DMS79 (cell line): ENCODE results near the gene BOLL.
"Not testable (repeated sequence)": the region's sequence is repeated elsewhere in the genome, so short reads cannot be mapped to it uniquely, and the experiment has no call there.

ENCODE experiments used
- DNase-seq: peaks from one replicate; lab custom pipeline; 2025; lab: John Stamatoyannopoulos, UW

BOLL gene

GRCh38 chr2:197706839-197707207 is 78.3 kb downstream of the BOLL start:
- no peak for DNase-seq

DNA sequence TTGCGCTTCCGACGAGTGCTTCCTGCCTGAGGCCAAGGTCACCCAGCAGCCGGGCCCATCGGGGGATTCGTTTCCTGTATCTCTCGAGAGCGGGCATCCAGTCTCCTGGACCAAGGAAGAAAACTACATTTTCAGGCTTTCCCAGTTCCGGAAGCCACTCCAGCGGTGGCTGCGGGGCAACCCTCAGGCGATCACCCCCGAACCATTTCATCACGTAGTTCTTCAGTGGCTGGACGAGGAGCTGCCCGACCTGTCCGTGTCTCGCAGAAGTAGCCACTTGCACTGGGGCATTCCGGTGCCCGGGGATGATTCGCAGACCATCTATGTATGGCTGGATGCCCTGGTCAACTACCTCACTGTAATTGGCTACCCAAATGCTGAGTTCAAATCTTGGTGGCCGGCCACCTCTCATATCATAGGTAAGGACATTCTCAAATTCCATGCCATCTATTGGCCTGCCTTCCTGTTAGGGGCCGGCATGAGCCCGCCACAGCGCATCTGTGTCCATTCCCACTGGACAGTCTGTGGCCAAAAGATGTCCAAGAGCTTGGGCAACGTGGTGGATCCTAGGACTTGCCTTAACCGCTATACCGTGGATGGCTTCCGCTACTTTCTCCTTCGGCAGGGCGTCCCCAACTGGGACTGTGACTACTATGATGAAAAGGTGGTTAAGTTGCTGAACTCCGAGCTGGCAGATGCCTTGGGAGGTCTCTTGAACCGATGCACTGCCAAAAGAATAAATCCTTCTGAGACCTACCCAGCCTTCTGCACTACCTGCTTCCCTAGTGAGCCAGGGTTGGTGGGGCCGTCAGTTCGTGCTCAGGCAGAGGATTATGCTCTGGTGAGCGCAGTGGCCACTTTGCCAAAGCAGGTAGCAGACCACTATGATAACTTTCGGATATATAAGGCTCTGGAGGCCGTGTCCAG is 78.9 kb downstream of the BOLL start:
- no peak for DNase-seq

DNA sequence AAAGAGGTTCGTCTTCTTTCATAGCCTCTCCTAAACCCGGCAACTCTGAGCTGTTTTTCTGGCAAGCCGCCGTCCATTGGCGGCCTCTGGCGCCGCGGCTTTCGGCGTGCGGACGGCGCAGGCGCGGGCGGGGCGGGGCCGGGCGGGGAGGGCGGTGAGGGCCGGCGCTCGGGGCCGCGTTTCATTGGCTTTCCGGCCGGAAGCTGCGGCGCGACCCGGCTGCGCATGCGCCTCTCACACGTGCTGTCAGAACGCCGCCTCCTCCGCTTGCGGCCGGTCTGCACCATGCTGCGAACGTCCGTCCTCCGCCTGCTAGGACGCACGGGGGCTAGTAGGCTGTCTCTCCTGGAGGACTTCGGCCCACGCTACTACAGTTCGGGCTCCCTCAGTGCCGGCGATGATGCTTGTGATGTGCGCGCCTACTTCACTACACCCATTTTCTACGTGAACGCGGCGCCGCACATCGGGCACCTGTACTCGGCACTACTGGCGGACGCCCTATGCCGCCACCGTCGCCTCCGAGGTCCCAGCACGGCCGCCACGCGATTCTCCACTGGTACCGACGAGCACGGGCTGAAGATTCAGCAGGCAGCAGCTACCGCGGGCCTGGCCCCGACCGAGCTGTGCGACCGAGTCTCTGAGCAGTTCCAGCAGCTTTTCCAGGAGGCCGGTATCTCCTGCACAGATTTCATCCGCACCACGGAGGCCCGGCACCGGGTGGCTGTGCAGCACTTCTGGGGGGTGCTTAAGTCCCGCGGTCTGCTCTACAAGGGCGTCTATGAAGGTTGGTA is 79.8 kb downstream of the BOLL start, which contains the start of gene MARS2:
Gene MARS2 (plus strand): TSS at position 249 of the 791 bp plus-strand sequence. CDS start 37 bp downstream, at position 286.
- peak; percentile 77 for DNase-seq

- DNase-seq = no peak
Measured at GRCh38 chr2:197704434-197705120, 80.5 kb downstream of the BOLL start.

DNA sequence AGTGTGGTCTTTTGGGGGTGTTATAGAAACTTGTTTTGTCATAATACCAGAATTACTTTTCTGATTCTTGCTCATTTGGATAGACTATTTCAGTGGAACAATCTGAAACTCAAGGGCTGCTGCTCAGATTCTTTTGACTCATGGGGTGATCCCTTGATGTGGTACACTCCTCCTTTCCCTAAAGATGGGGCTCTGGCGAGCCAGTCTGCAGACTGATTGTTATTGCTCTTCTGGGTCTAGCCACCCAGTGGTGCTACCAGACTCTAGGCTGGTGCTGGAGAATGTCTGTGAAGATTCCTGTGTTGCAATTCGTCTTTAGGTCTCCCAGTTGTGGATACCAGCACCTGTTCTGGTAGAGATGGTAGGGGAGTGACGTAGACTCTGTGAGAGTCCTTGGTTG is 84.2 kb downstream of the BOLL start:
- no peak for DNase-seq

- not testable (repeated sequence) for DNase-seq
Measured at GRCh38 chr2:197699724-197700123, 85.4 kb downstream of the BOLL start.

- not testable (repeated sequence) for DNase-seq
Measured at GRCh38 chr2:197696571-197696970, 88.5 kb downstream of the BOLL start.

DNA sequence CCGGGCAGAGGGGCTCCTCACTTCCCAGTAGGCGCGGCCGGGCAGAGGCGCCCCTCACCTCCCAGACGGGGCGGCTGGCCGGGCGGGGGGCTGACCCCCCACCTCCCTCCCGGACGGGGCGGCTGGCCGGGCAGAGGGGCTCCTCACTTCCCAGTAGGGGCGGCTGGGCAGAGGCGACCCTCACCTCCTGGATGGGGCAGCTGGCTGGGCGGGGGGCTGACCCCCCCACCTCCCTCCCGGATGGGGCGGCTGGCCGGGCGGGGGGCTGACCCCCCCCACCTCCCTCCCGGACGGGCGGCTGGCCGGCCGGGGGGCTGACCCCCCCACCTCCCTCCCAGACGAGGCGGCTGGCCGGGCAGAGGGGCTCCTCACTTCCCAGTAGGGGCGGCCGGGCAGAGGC is 89.1 kb downstream of the BOLL start:
- DNase-seq = not testable (repeated sequence)

- DNase-seq = not testable (repeated sequence)
Measured at GRCh38 chr2:197695206-197695605, 89.9 kb downstream of the BOLL start.

GRCh38 chr2:197677483-197677882 is 107.6 kb downstream of the BOLL start:
- no peak for DNase-seq

DNA sequence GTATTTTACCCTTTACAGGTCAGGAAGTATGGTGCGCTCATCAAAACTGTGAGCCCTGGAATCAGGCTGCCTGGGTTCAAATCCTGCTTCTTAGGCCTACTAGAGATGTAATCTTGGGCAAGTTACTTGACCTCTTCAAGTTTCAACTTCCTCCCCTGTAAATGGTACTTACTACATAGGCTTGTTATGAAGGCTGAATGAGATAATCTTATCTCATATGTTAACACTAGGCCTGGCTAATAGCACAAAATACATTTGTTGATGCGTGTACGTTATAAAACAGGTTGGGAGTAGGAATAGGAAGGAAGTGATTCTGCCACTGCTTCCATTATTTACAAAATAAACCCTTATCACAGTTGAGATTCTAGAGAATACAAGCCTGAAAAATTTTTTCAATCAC is 108.1 kb downstream of the BOLL start:
- no peak for DNase-seq
